WERI-Rb-1 (cell line): ENCODE results near the gene FKBP7.

ENCODE experiments used
- DNase-seq: peaks from one replicate; pipeline ENCODE4 v3.0.0-alpha.2; 2020
- H3K27ac ChIP-seq: fragments of 250-450 bp; sonication (Bioruptor Pico); 2 replicates; pipeline ENCODE4 v1.5.1; 2020; ENCODE audit warnings: mild to moderate bottlenecking, moderate library complexity
- H3K27me3 ChIP-seq: fragments of 250-450 bp; sonication (Bioruptor Pico); 2 replicates; pipeline ENCODE4 v1.5.1; 2021; ENCODE audit warnings: mild to moderate bottlenecking, low read depth, moderate library complexity; ENCODE audit not compliant: insufficient read depth, severe bottlenecking
- H3K36me3 ChIP-seq: fragments of 250-450 bp; sonication (Bioruptor Pico); 2 replicates; pipeline ENCODE4 v1.5.1; 2020; ENCODE audit warnings: mild to moderate bottlenecking, moderate library complexity
- H3K4me3 ChIP-seq: 2 replicates; pipeline ENCODE4 v1.5.1; 2011; ENCODE audit warnings: low read depth, mild to moderate bottlenecking, control low read depth, low read length
- H3K9me3 ChIP-seq: fragments of 250-450 bp; sonication (Bioruptor Pico); 2 replicates; pipeline ENCODE4 v1.5.1; 2021; ENCODE audit warnings: mild to moderate bottlenecking, moderate library complexity; ENCODE audit not compliant: severe bottlenecking
- CTCF ChIP-seq: IDR thresholded peaks from 2 replicates; pipeline ENCODE4 v1.5.1; 2011; ENCODE audit warnings: low read depth, mild to moderate bottlenecking, control low read depth, inconsistent platforms, low read length

Gene FKBP7

DNA sequence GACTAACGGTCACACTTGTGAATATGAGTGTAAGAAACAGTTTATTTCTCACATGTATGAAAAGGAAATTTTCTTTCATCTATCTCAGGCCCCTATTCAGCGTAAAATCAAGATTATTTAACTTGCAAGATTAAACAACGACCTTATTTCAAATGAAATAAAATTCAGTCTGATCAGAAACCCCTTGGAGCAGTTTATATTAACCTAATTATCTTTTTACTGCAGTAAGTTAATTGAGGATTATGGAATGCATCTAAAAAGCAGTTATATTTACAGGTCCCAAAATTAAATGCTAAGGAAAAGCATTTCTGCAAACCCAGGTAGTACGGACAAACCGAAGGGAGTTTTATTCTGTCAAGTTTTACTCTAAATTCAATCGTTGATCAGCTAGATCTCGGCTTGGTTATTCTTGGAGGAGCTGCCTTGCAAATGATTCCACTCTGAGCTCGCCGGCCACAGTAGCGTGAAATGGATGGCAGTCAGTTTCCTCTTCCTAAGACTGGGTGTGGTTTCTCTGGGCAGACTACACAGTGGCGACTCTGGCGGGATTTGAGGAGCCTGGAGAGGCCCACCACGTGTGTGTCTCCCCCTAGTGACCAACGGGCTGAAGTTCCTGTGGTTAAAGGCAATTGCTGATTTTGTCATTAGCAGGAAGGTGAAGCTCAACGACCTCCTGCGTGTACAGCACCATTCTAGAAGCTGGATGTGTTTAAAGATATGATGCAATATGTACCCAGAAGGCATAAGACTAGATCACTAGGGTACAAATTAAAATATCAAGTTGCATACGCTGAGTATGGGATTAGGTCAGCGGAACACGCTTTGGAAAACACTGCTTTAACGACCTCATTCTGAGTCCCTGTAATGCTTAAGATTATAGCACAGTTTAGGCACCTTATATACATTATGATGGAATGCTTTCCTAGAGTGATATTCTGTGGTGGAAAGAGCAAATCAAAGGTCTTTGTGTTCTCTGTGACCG, 63.8 kb downstream of the FKBP7 start:
- Histone ChIP-seq H3K9me3 (no peaks in the 10 kb centered on the region), H3K4me3 (peak overlapping the region; percentile 57), H3K27ac (peak overlapping the region; percentile 99), H3K27me3 (no peaks in the 10 kb centered on the region), H3K36me3 (no peaks in the 10 kb centered on the region)
- peak; percentile 94 for DNase-seq
- peak; percentile 95 for TF ChIP-seq CTCF
